GM10847 (cell line): ENCODE data around the gene ADGRL3.

Source experiments
- POLR2A ChIP-seq: IDR thresholded peaks from 2 replicates; pipeline ENCODE4 v1.6.1; 2011; ENCODE audit not compliant: insufficient read length; ENCODE audit errors: extremely low read depth

Gene ADGRL3

DNA sequence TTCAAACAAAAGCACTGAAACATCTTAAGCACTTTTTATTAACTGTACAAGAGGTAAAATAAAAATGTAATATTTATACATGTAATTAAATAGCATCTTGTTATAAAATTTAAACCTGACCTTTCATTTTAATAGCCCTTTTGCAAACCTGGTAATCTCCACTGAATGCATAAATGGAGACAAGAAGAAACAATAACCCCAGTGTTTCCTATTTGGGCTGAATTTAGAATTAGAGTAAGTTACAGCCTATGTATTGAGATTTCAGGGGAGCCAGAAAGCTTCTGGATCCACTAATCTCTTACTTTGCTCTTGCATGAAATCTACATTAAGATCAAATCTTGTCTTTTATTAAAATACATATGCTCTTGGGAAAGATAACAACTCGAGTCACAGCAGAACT lies 261.8 kb downstream of the ADGRL3 start:
- TF ChIP-seq POLR2A: no peak

- TF ChIP-seq POLR2A: no peak
These were observed 262.6 kb downstream of the ADGRL3 start for GRCh38 chr4:61462451-61463326.

DNA sequence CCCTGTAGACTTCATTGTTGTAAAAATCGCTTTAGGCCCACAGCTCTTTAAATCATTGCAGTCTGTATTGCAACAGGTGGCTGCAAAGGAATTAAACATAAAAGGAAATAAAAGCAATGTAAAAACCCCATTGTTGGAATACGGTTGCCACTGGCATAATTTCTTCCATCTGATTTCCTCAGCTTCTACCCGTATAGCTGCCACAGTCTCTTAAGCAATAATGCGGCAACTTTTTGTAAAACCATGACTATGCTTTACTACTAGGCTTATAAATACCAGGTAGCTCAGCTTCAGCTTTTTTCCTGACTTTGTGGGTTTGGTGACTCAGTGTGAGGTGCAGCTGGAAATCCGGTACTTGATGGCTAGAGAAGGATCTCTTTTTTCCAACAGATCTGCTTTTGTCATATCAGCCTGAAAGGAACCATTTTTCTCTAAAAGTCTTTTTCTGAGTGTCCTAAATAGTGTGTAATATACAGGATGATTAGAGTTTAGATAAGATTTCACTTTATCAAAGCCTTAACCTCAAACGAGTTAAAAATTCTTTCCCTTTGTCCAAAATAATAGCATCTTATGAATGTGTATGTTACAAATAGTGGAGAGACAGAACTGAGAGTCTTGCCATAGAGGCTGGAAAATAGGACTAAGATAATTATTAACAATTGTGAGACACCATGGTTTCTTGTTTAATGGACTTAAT lies 268.0 kb downstream of the ADGRL3 start:
- TF ChIP-seq POLR2A: no peak

DNA sequence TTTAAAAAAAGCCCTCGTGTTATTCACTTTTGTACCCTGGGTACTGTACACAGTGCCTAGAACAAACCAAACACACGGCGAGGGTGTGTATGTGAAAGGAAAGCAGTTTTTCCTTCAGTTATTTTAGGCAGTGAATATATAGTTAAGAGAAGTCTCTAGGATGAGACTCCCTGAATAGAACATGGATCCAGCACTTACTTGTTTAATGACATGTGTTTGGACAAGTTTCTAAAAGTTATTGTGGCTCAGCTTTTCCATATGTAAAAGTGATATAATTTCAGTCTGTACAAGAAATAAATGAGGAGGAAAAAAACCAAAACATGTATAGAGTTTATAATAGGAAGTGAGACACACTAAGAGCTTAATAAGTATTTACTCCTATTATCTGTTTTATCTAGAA lies 273.2 kb downstream of the ADGRL3 start:
- TF ChIP-seq POLR2A: no peak

DNA sequence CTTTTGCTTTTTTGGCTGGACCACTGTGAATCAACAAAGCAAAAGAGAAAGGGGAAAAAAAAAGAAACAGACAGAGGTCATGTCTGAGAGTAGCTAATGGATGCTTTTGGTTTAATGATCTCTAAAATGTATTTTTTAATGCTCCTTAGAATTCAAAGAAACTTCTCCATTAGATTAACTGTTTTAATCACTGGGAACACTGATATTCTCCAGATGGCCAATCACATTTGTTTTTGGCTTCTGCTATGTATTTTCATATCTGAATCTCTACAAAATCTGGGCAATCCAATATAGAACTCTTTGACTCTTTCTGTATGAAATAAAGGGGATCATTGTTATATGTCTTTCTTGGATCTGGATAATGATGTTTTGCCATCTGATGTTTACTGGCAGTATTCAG lies 278.2 kb downstream of the ADGRL3 start:
- TF ChIP-seq POLR2A: no peak

GRCh38 chr4:61485056-61485455 lies 284.9 kb downstream of the ADGRL3 start:
- TF ChIP-seq POLR2A: no peak

- TF ChIP-seq POLR2A: no peak
These were observed 289.8 kb downstream of the ADGRL3 start for GRCh38 chr4:61489927-61490326.

- no peak for TF ChIP-seq POLR2A
These were observed 292.9 kb downstream of the ADGRL3 start for GRCh38 chr4:61493041-61493440.

- TF ChIP-seq POLR2A: no peak
These were observed 293.3 kb downstream of the ADGRL3 start for GRCh38 chr4:61493470-61493869.

DNA sequence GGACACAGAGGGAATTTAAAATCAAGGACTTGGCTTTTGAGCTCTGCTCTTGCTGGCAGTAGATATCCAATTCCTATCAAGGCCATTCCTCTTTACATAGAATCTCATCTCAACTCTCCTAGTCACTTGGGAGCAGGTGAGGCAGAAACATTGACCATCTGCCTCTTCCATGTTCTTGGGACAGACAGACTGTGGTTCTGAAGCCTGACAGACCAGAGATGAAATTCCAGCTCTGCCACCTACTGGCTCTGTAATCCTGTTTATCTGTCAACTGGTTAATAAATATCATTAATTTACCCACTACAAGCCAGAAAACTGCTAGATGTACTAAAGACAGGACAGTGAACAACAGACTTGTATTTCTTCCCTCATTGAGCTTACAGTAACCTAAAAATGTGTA lies 300.8 kb downstream of the ADGRL3 start:
- TF ChIP-seq POLR2A: no peak

DNA sequence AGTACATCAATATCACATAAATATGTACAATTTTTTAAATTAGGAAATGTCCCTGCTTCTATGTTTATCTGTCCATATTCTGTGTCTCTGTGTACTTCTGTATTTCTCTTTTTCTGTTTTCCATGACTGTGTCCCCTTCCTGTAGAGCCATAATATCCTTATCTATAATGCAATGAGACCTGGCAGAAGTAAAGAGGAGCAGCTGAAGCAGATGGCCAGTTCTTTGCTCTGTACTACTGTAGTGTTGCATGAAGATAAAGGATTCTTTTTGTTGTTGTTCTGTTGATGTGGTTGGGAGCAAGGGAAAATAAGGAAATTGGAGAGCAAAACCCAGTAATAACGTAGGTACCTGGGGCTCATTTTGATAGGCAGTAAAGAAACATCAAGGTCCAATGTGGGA lies 301.7 kb downstream of the ADGRL3 start:
- TF ChIP-seq POLR2A: no peak

DNA sequence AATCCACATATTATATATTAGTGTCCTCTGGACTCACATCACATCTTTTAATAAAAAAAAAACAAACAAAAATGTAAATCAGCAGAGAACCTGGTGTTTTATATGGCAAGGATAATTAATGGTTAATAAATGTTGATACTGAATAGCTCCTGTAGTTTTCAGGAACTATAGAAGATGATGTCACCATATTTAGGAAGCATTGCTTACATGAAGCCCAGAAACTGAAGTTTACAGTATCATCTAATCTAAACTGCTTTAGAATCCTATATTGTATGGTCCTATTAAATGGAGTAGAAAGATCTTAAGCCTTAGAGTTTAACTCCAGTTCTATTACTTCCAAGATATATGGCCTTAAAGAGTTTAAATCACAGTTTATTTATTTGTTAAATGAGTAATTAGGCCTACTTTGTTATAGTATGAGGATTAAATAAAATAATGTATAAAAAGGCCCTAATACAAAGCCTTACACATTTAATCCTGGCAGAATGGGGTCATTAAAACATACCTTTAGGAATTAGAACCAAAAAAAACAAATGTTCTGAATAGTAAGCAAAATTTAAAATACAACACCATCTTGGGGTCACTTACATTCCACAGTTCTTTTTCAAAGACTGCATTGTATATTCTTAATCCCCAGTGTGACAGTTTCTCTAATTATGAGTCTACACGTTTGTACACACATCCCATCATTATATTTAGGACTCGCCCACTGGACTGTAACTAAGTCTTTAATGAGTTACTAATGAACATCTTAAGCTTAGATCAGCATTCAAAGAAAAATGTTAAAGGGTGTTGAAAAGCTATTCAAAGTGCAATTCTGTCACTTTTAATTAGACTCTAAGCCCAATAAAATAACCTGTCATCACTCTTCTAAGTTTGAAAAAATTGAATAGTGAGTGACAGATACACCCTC lies 305.9 kb downstream of the ADGRL3 start:
- TF ChIP-seq POLR2A: no peak

- no peak for TF ChIP-seq POLR2A
These were observed 307.0 kb downstream of the ADGRL3 start for GRCh38 chr4:61507091-61507490.

- no peak for TF ChIP-seq POLR2A
These were observed 311.8 kb downstream of the ADGRL3 start for GRCh38 chr4:61511716-61512488.

DNA sequence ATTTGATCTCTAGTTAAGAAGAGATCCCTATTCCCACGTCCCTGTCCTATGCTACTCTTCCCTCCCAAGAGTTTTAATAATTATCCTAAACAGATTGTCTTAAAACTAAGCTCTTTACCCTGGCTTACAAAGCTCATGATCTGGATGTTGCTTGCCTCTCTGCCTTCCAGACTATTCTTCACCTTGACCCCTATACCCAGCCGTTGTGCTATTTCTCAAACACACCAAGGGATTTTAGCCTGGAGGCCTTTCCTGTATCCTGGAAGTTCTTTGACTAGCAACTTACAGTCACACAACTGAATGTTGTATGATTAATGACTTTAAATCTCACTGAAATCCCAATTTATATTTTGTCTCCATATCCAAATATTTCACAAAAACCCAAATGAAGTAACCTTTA lies 314.9 kb downstream of the ADGRL3 start:
- no peak for TF ChIP-seq POLR2A
